OCI-LY3 (cell line): ENCODE data around the gene GLDN.

Source experiments
- CTCF ChIP-seq: fragments of 200-600, 300-600 bp; sonication (generic); IDR thresholded peaks from 2 replicates; pipeline ENCODE4 v1.5.1; 2014; ENCODE audit warnings: antibody characterized with exemption, low read length, low read depth
- EZH2phosphoT487 ChIP-seq: fragments of 200-600 bp; shearing (Covaris generic); IDR thresholded peaks from 2 replicates; pipeline ENCODE4 v1.6.1; 2018; ENCODE audit warnings: antibody characterized with exemption, mixed run types, low read depth

- TF ChIP-seq CTCF (no peak), EZH2phosphoT487 (no peak)
Observed at GRCh38 chr15:51378406-51378805, 37.0 kb downstream of the GLDN start.
